Heart right ventricle (tissue), 16 donors: ENCODE data around the gene ABCB10. TPM values are rescaled to one million over a fixed set of nuclear protein-coding genes. Genes with fewer than 3 reads are reported as not detected.
A peak's percentile ranks its signal among the peaks of the same experiment; 100 is the strongest.

Experiments used
- ATAC-seq, 8 donors: fragments of 200-7000 bp; cut with Tn5 transposase; one replicate each; pipeline ENCODE4 v1.9.1; 2020; ENCODE audit warnings: mild to moderate bottlenecking in 8 of 8, moderate library complexity in 8 of 8, moderate number of reproducible peaks in 1 of 8
- DNase-seq, 2 donors: peaks; one replicate each; pipeline ENCODE4 v3.0.0-alpha.2; 2020
- H3K27ac ChIP-seq, 10 donors: fragments of 200-600 bp; sonication (generic) in 2 of 10; one replicate each; pipeline versions ENCODE4 v1.5.0 to v1.8.0; 2020 to 2022; ENCODE audit warnings: mild to moderate bottlenecking in 3 of 10
- H3K27me3 ChIP-seq, 7 donors: fragments of 200-600 bp; one replicate each; pipeline ENCODE4 v1.8.0; 2021 to 2022; ENCODE audit warnings: mild to moderate bottlenecking in 2 of 7
- H3K36me3 ChIP-seq, 9 donors: fragments of 200-600 bp; sonication (generic) in 1 of 9; one replicate each; pipeline versions ENCODE4 v1.5.0 to v1.8.0; 2020 to 2022; ENCODE audit warnings: mild to moderate bottlenecking in 2 of 9
- H3K4me1 ChIP-seq, 9 donors: fragments of 200-600 bp; sonication (generic) in 1 of 9; one replicate each; pipeline versions ENCODE4 v1.5.0 to v1.8.0; 2020 to 2022; ENCODE audit warnings: mild to moderate bottlenecking in 4 of 9
- H3K4me3 ChIP-seq, 10 donors: fragments of 200-600 bp; sonication (generic) in 2 of 10; one replicate each; pipeline versions ENCODE4 v1.5.0 to v1.8.0; 2020 to 2022; ENCODE audit warnings: mild to moderate bottlenecking in 7 of 10, moderate library complexity in 2 of 10
- H3K9me3 ChIP-seq, 11 donors: fragments of 200-600 bp in 10 of 11; sonication (generic) in 2 of 11; one replicate each; pipeline versions ENCODE4 v1.5.0 to v1.8.0; 2013 to 2022; ENCODE audit warnings: mild to moderate bottlenecking in 2 of 11, control low read depth in 1 of 11, moderate library complexity in 1 of 11
- CTCF ChIP-seq, 9 donors: fragments of 200-600 bp; sonication (generic) in 2 of 9; IDR thresholded peaks; one replicate each; pipeline versions ENCODE4 v1.5.0 to v1.8.0; 2021 to 2022; ENCODE audit warnings: antibody characterized with exemption in 9 of 9, mild to moderate bottlenecking in 5 of 9, moderate library complexity in 1 of 9
- WGBS, 2 donors: extraction: QIAGEN DNeasy Blood & Tissue Kit; methylation state at CpG; one replicate each; pipeline ENCODE4 v1.1.7; 2013; ENCODE audit warnings: inconsistent platforms in 1 of 2; 5-methylcytosine and 5-hydroxymethylcytosine counted together
- intact Hi-C, 10 donors: fragments of 100-400 bp; cut with DNase I; formaldehyde crosslinking; loops; one replicate each; pipeline versions ENCODE4 v1.11.1 to v1.14.2; 2022
- polyA plus RNA-seq, 2 donors: library from polyadenylated mRNA; stranded (reverse); fragments of 200-250 nt; gene quantifications; one replicate each; pipeline ENCODE4 v1.2.3, GENCODE V29; 2013
- total RNA-seq, 10 donors: library from RNA; stranded (reverse); fragmentation: NEBNext Ultra II Directional in 3 of 10; extraction: Animal tissue kit (Norgen Biotek cat#: 25700) in 3 of 10; gene quantifications; one replicate each; pipeline versions ENCODE4 v1.2.1 to v1.2.4, GENCODE V29; 2021 to 2023
- donor health status: Arrhythmogenic right ventricular cardiomyopathy.
- donor health status: ischemic (EF 13 %, LVEDD 7.1; RV severe dilation, severe dysfunction).
- donor health status: healthy with polysubstance abuse.
- donor health status: DM: no; HTN: yes; CAD: no.
- donor health status: DM: no; HTN: no; CAD: no.
- donor health status: ischemic (EF 25% LVEDD 6.9; RV normal size, moderate dysfunction).
- donor health status: ischemic (EF 25% LVEDD 5.7; RV mildly dilated, moderate dysfunction).
- donor health status: healthy.
- donor health status: DM: yes; HTN: yes; CAD: no.
- donor health status: Ischemic cardiomyopathy.
- donor health status: ischemic (EF 35%, LVEDD 5.7; RV mildly dilated, moderate dysfunction).
- donor health status: nonischemic (EF 11% LVEDD 7.7; RV severe dilation, severe dysfunction).
- donor health status: DM: yes; HTN: yes; CAD: no.
- donor health status: PGD.
- donor health status: ischemic (EF 29% LVEDD 5.4; RV normal size, mild dysfunction).
- donor health status: nonischemic (EF 23%, LVEDD 6.1; RV moderate dilation, normal function).

The ABCB10 gene
- total and polyA plus RNA-seq, 12 donors: 4.2 to 13.5 (median 11.3) TPM

- Histone ChIP-seq H3K9me3 (no peaks in the 10 kb centered on the region), H3K36me3 (no peaks in the 10 kb centered on the region), H3K4me1 (peaks cover 9 to 39% (median 28%) of the 10 kb centered on the region in 9 donors), H3K27ac (peak overlapping the region in 8 of 10 donors; percentile 39 to 81 (median 66)), H3K27me3 (no peaks in the 10 kb centered on the region), H3K4me3 (peak overlapping the region in 4 of 10 donors; percentile 18 to 32 (median 26))
- DNase-seq (no peak), ATAC-seq (no peak)
- WGBS, 2 donors: 77 to 78% methylated on average over 14 of the region's 14 CpGs
- no peak for TF ChIP-seq CTCF (IDR thresholded peaks at IDR 0.05)
- intact Hi-C loops: loop anchor here in 1 of 10 donors (5.0 kb wide), 1 partner anchor 39 kb away; no protein-coding TSS in a partner anchor
Observed at GRCh38 chr1:229578168-229579058, 19.9 kb upstream of the ABCB10 start.

- Histone ChIP-seq H3K4me3 (no peak overlapping the region), H3K36me3 (no peaks in the 10 kb centered on the region), H3K4me1 (peaks cover 2 to 18% (median 15%) of the 10 kb centered on the region in 9 donors), H3K9me3 (no peaks in the 10 kb centered on the region), H3K27ac (no peak overlapping the region), H3K27me3 (no peaks in the 10 kb centered on the region)
- WGBS, 2 donors: 86 to 95% methylated on average over 6 of the region's 6 CpGs
- no peak for TF ChIP-seq CTCF (IDR thresholded peaks at IDR 0.05)
- no peak for DNase-seq
- ATAC-seq: no peak
- intact Hi-C loops: loop anchor here in 1 of 10 donors (5.0 kb wide), 1 partner anchor 42 kb away; no protein-coding TSS in a partner anchor
Observed at GRCh38 chr1:229574679-229575442, 16.4 kb upstream of the ABCB10 start.

GRCh38 chr1:229572286-229572685 is 13.8 kb upstream of the ABCB10 start:
- Histone ChIP-seq H3K9me3 (no peaks in the 10 kb centered on the region), H3K27me3 (no peaks in the 10 kb centered on the region), H3K4me1 (peaks cover 0 to 3% (median 0%) of the 10 kb centered on the region in 9 donors), H3K36me3 (no peaks in the 10 kb centered on the region), H3K4me3 (no peak overlapping the region), H3K27ac (no peak overlapping the region)
- WGBS, 2 donors: 77 to 80% methylated on average over 2 of the region's 2 CpGs
- DNase-seq (no peak), ATAC-seq (no peak)
- intact Hi-C loops: no loop called here
- no peak for TF ChIP-seq CTCF (IDR thresholded peaks at IDR 0.05)

GRCh38 chr1:229570891-229571516 is 12.5 kb upstream of the ABCB10 start:
- intact Hi-C loops: no loop called here
- Histone ChIP-seq H3K27ac (no peak overlapping the region), H3K27me3 (no peaks in the 10 kb centered on the region), H3K9me3 (no peaks in the 10 kb centered on the region), H3K4me3 (no peak overlapping the region), H3K36me3 (no peaks in the 10 kb centered on the region), H3K4me1 (peaks cover 0 to 5% (median 0%) of the 10 kb centered on the region in 9 donors)
- 36 to 51% methylated on average over 2 of the region's 2 CpGs for WGBS, 2 donors
- TF ChIP-seq CTCF (IDR thresholded peaks at IDR 0.05): no peak
- ATAC-seq: no peak
- no peak for DNase-seq
